ENCODE data around the gene PAM. TPM values are rescaled to one million over a fixed set of nuclear protein-coding genes. Genes with fewer than 3 reads are reported as not detected.

PAM gene
- total RNA-seq, 1 donor from 2014 or later, result 85.6 TPM

GRCh38 chr5:102765350-102765749 lies 10.2 kb downstream of the PAM start:
- peaks cover 17% of the 10 kb centered on the region for H3K4me1 Mint-ChIP-seq

GRCh38 chr5:102766295-102767090 lies 11.4 kb downstream of the PAM start:
- DNase-seq (ENCODE audit: low read depth, low spot score), result no peak
- Mint-ChIP-seq H3K9me3 (no peaks in the 10 kb centered on the region), H3K36me3 (ENCODE audit: low read depth) (peaks cover 3% of the 10 kb centered on the region), H3K4me3 (no peak overlapping the region), H3K4me1 (peaks cover 14% of the 10 kb centered on the region), H3K27me3 (ENCODE audit: low read depth) (no peaks in the 10 kb centered on the region), H3K27ac (ENCODE audit: unreplicated experiment) (no peak overlapping the region)
- no peak for TF ChIP-seq CTCF (conservative IDR thresholded peaks at IDR 0.05)

More at GRCh38 chr5:102765350-102765749, 10.2 kb downstream of the PAM start:
- H3K36me3 Mint-ChIP-seq (ENCODE audit: low read depth), result peaks cover 3% of the 10 kb centered on the region
- no peaks in the 10 kb centered on the region for H3K9me3 Mint-ChIP-seq
- H3K4me3 Mint-ChIP-seq, result no peak overlapping the region
- no peak for TF ChIP-seq CTCF (conservative IDR thresholded peaks at IDR 0.05)
- DNase-seq (ENCODE audit: low read depth, low spot score), result no peak
- no peak overlapping the region for H3K27ac Mint-ChIP-seq (ENCODE audit: unreplicated experiment)
- no peaks in the 10 kb centered on the region for H3K27me3 Mint-ChIP-seq (ENCODE audit: low read depth)

GRCh38 chr5:102767862-102768261 lies 12.8 kb downstream of the PAM start:
- no peak for TF ChIP-seq CTCF (conservative IDR thresholded peaks at IDR 0.05)
- no peak for DNase-seq (ENCODE audit: low read depth, low spot score)
- Mint-ChIP-seq H3K9me3 (no peaks in the 10 kb centered on the region), H3K27ac (ENCODE audit: unreplicated experiment) (no peak overlapping the region), H3K36me3 (ENCODE audit: low read depth) (peaks cover 3% of the 10 kb centered on the region), H3K4me1 (peaks cover 12% of the 10 kb centered on the region), H3K4me3 (no peak overlapping the region), H3K27me3 (ENCODE audit: low read depth) (no peaks in the 10 kb centered on the region)

- H3K4me3 Mint-ChIP-seq, result no peak overlapping the region
- H3K27me3 Mint-ChIP-seq (ENCODE audit: low read depth), result no peaks in the 10 kb centered on the region
- peaks cover 12% of the 10 kb centered on the region for H3K4me1 Mint-ChIP-seq
- DNase-seq (ENCODE audit: low read depth, low spot score), result no peak
- H3K9me3 Mint-ChIP-seq, result peaks cover 8% of the 10 kb centered on the region
- TF ChIP-seq CTCF (conservative IDR thresholded peaks at IDR 0.05), result no peak
- no peak overlapping the region for H3K27ac Mint-ChIP-seq (ENCODE audit: unreplicated experiment)
- peaks cover 9% of the 10 kb centered on the region for H3K36me3 Mint-ChIP-seq (ENCODE audit: low read depth)
Measured at GRCh38 chr5:102770803-102771202, 15.7 kb downstream of the PAM start.

GRCh38 chr5:102771435-102771834 lies 16.3 kb downstream of the PAM start:
- peaks cover 8% of the 10 kb centered on the region for H3K9me3 Mint-ChIP-seq
- H3K4me1 Mint-ChIP-seq, result peaks cover 12% of the 10 kb centered on the region
- no peak overlapping the region for H3K4me3 Mint-ChIP-seq
- H3K36me3 Mint-ChIP-seq (ENCODE audit: low read depth), result peaks cover 13% of the 10 kb centered on the region
- no peak for TF ChIP-seq CTCF (conservative IDR thresholded peaks at IDR 0.05)
- no peak overlapping the region for H3K27ac Mint-ChIP-seq (ENCODE audit: unreplicated experiment)
- H3K27me3 Mint-ChIP-seq (ENCODE audit: low read depth), result no peaks in the 10 kb centered on the region
- no peak for DNase-seq (ENCODE audit: low read depth, low spot score)
